Measurements from ENCODE around the gene CACNA2D1. TPM values are rescaled to one million over a fixed set of nuclear protein-coding genes. Genes with fewer than 3 reads are reported as not detected.

The CACNA2D1 gene
- total RNA-seq, 1 experiment from 2014 or later: 36.2 TPM

GRCh38 chr7:82188636-82189035, 254.9 kb downstream of the CACNA2D1 start:
- H2BK5ac ChIP-seq (ENCODE audit: insufficient read length, low read length): no peak overlapping the region
- Mint-ChIP-seq H3K4me3 (no peak overlapping the region), H3K27me3 (ENCODE audit: low read depth) (no peaks in the 10 kb centered on the region), H3K4me1 (peaks cover 2 to 5% of the 10 kb centered on the region in 2 experiments; a peak in 3 of 4 replicates), H3K9me3 (peaks cover 2 to 7% of the 10 kb centered on the region in 2 experiments; a peak in 3 of 5 replicates), H3K27ac (no peak overlapping the region), H3K36me3 (ENCODE audit: insufficient read depth in 1 of 3, low read depth in 3 of 3) (peaks cover 3 to 15% (median 4%) of the 10 kb centered on the region in 3 experiments; a peak in 6 of 7 replicates)
- no peak overlapping the region for H4K91ac ChIP-seq (ENCODE audit: insufficient read length, low read depth, low read length)
- no peaks in the 10 kb centered on the region for H3K79me1 ChIP-seq (ENCODE audit: insufficient read depth, low read depth, low read length, poor library complexity, severe bottlenecking)
- H3K9me3 ChIP-seq (ENCODE audit: control insufficient read depth, low read depth, low read length): no peaks in the 10 kb centered on the region
- H2BK12ac ChIP-seq (ENCODE audit: insufficient read length, low read depth, low read length): no peak overlapping the region
- H3K23me2 ChIP-seq (ENCODE audit: insufficient read length, low read depth, low read length, poor library complexity, severe bottlenecking): no peaks in the 10 kb centered on the region
- no peak overlapping the region for H4K8ac ChIP-seq (replicated peaks; ENCODE audit: insufficient read length, low read depth, low read length)
- H2BK15ac ChIP-seq (ENCODE audit: low read depth, low read length): no peak overlapping the region
- H2AK5ac ChIP-seq (ENCODE audit: insufficient read length, low read length): no peak overlapping the region
- no peak overlapping the region for H3K27ac ChIP-seq (ENCODE audit: insufficient read length, low read depth, low read length)
- H3K56ac ChIP-seq (ENCODE audit: insufficient read length, low read depth, low read length): no peak overlapping the region
- H3K4me2 ChIP-seq (ENCODE audit: insufficient read depth, insufficient read length, low read length): no peak overlapping the region
- H4K5ac ChIP-seq (ENCODE audit: insufficient read length, low read depth, low read length): no peak overlapping the region
- no peak for DNase-seq
- no peaks in the 10 kb centered on the region for H3K79me2 ChIP-seq (ENCODE audit: insufficient read depth, low read length)
- no peaks in the 10 kb centered on the region for H3K4me1 ChIP-seq (ENCODE audit: insufficient read depth, low read length)
- H3K18ac ChIP-seq (ENCODE audit: insufficient read length, low read depth, low read length): no peak overlapping the region
- H4K20me1 ChIP-seq (ENCODE audit: control insufficient read depth, insufficient read depth, insufficient read length): no peaks in the 10 kb centered on the region
- no peak overlapping the region for H3T11ph ChIP-seq (ENCODE audit: low read length)
- no peak for TF ChIP-seq CTCF (conservative IDR thresholded peaks at IDR 0.05)
- H3K4ac ChIP-seq (ENCODE audit: low read depth, low read length): no peak overlapping the region
- no peak overlapping the region for H2BK120ac ChIP-seq (ENCODE audit: low read depth, low read length, poor library complexity, severe bottlenecking)
- WGBS (ENCODE audit: extremely low coverage, insufficient read length, low lambda C conversion rate): no CpG with 5 or more reads among the region's 2 CpGs
- no peak overlapping the region for H2AFZ ChIP-seq (ENCODE audit: low read length)
- no peak overlapping the region for H2BK20ac ChIP-seq (ENCODE audit: low read depth, low read length, poor library complexity, severe bottlenecking)
- H3K27me3 ChIP-seq (ENCODE audit: insufficient read depth, low read length): no peaks in the 10 kb centered on the region
- no peak overlapping the region for H3K14ac ChIP-seq (ENCODE audit: insufficient read depth, low read length)
- H3K9ac ChIP-seq (ENCODE audit: extremely low read depth, insufficient read length, low read length): no peak overlapping the region
- H3K23ac ChIP-seq (ENCODE audit: insufficient read length, low read depth, low read length): no peak overlapping the region
